ENCODE data around the gene BRCA1.
"Not testable (repeated sequence)": the region's sequence is repeated elsewhere in the genome, so short reads cannot be mapped to it uniquely, and the experiment has no call there.

Gene BRCA1

DNA sequence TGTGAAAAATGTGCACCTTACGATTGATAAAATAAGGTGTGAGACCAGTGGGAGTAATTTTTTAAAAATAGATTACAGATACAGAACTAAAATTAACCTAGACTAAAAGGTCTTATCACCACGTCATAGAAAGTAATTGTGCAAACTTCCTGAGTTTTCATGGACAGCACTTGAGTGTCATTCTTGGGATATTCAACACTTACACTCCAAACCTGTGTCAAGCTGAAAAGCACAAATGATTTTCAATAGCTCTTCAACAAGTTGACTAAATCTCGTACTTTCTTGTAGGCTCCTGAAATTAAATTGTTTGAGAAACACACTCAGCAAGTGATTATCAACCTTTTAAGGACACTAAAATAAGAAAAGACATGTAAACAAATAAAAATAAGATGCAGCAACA, 20.5 kb downstream of the BRCA1 start:
- DNase-seq (ENCODE audit: low read depth in 1 of 2, low spot score in 1 of 2): no peak
- Histone ChIP-seq H3K27ac (replicated peaks) (no peak overlapping the region), H3K27me3 (ENCODE audit: insufficient read depth, poor library complexity, severe bottlenecking) (no peaks in the 10 kb centered on the region), H3K4me3 (replicated peaks; ENCODE audit: insufficient read depth, low read length) (no peak overlapping the region)
- TF ChIP-seq, protein P1, sequence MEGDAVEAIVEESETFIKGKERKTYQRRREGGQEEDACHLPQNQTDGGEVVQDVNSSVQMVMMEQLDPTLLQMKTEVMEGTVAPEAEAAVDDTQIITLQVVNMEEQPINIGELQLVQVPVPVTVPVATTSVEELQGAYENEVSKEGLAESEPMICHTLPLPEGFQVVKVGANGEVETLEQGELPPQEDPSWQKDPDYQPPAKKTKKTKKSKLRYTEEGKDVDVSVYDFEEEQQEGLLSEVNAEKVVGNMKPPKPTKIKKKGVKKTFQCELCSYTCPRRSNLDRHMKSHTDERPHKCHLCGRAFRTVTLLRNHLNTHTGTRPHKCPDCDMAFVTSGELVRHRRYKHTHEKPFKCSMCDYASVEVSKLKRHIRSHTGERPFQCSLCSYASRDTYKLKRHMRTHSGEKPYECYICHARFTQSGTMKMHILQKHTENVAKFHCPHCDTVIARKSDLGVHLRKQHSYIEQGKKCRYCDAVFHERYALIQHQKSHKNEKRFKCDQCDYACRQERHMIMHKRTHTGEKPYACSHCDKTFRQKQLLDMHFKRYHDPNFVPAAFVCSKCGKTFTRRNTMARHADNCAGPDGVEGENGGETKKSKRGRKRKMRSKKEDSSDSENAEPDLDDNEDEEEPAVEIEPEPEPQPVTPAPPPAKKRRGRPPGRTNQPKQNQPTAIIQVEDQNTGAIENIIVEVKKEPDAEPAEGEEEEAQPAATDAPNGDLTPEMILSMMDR (IDR thresholded peaks at IDR 0.05; ENCODE audit: insufficient read depth, low read length): no peak
- TF ChIP-seq GABPA (IDR thresholded peaks at IDR 0.05; ENCODE audit: low read depth) (no peak), SPI1 (IDR thresholded peaks at IDR 0.05; ENCODE audit: borderline replicate concordance, low read depth) (no peak), POLR2AphosphoS5 (IDR thresholded peaks at IDR 0.05; ENCODE audit: low read depth) (no peak)
- TF ChIP-seq, protein P2, sequence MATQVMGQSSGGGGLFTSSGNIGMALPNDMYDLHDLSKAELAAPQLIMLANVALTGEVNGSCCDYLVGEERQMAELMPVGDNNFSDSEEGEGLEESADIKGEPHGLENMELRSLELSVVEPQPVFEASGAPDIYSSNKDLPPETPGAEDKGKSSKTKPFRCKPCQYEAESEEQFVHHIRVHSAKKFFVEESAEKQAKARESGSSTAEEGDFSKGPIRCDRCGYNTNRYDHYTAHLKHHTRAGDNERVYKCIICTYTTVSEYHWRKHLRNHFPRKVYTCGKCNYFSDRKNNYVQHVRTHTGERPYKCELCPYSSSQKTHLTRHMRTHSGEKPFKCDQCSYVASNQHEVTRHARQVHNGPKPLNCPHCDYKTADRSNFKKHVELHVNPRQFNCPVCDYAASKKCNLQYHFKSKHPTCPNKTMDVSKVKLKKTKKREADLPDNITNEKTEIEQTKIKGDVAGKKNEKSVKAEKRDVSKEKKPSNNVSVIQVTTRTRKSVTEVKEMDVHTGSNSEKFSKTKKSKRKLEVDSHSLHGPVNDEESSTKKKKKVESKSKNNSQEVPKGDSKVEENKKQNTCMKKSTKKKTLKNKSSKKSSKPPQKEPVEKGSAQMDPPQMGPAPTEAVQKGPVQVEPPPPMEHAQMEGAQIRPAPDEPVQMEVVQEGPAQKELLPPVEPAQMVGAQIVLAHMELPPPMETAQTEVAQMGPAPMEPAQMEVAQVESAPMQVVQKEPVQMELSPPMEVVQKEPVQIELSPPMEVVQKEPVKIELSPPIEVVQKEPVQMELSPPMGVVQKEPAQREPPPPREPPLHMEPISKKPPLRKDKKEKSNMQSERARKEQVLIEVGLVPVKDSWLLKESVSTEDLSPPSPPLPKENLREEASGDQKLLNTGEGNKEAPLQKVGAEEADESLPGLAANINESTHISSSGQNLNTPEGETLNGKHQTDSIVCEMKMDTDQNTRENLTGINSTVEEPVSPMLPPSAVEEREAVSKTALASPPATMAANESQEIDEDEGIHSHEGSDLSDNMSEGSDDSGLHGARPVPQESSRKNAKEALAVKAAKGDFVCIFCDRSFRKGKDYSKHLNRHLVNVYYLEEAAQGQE (IDR thresholded peaks at IDR 0.05; ENCODE audit: insufficient replicate concordance, low read depth): no peak

DNA sequence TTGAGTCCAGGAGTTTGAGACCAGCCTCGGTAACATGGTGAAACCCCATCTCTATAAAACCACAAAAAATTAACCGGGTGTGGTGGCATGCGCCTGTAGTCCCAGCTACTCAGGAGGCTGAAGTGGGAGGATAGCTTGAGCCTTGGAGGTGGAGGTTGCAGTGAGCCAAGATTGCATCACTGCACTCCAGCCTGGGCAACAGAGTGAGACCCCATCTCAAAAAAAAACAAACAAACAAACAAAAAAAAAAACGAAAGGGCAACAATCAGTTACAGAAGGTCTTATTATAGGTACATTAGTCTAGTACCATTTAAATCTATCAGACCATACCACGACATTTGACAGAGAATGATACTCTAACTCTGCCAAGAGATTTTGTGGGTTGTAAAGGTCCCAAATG, 29.8 kb downstream of the BRCA1 start:
- not testable (repeated sequence) for H3K27me3 ChIP-seq (ENCODE audit: insufficient read depth, poor library complexity, severe bottlenecking); DNase-seq (ENCODE audit: low read depth in 1 of 2, low spot score in 1 of 2); H3K4me3 ChIP-seq (replicated peaks; ENCODE audit: insufficient read depth, low read length)

DNA sequence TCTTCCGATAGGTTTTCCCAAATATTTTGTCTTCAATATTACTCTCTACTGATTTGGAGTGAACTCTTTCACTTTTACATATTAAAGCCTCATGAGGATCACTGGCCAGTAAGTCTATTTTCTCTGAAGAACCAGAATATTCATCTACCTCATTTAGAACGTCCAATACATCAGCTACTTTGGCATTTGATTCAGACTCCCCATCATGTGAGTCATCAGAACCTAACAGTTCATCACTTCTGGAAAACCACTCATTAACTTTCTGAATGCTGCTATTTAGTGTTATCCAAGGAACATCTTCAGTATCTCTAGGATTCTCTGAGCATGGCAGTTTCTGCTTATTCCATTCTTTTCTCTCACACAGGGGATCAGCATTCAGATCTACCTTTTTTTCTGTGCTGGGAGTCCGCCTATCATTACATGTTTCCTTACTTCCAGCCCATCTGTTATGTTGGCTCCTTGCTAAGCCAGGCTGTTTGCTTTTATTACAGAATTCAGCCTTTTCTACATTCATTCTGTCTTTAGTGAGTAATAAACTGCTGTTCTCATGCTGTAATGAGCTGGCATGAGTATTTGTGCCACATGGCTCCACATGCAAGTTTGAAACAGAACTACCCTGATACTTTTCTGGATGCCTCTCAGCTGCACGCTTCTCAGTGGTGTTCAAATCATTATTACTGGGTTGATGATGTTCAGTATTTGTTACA, 30.9 kb downstream of the BRCA1 start:
- DNase-seq (ENCODE audit: low read depth in 1 of 2, low spot score in 1 of 2): no peak
- Histone ChIP-seq H3K27ac (replicated peaks) (no peak overlapping the region), H3K27me3 (ENCODE audit: insufficient read depth, poor library complexity, severe bottlenecking) (no peaks in the 10 kb centered on the region), H3K4me3 (replicated peaks; ENCODE audit: insufficient read depth, low read length) (no peak overlapping the region)
- TF ChIP-seq SPI1 (IDR thresholded peaks at IDR 0.05; ENCODE audit: borderline replicate concordance, low read depth) (no peak), POLR2AphosphoS5 (IDR thresholded peaks at IDR 0.05; ENCODE audit: low read depth) (no peak), GABPA (IDR thresholded peaks at IDR 0.05; ENCODE audit: low read depth) (no peak)
- TF ChIP-seq, protein P1 (IDR thresholded peaks at IDR 0.05; ENCODE audit: insufficient read depth, low read length): no peak
- TF ChIP-seq, protein P2 (IDR thresholded peaks at IDR 0.05; ENCODE audit: insufficient replicate concordance, low read depth): no peak

More for the DNA sequence above, 29.8 kb downstream of the BRCA1 start:
- not testable (repeated sequence) for H3K27ac ChIP-seq (replicated peaks)

DNA sequence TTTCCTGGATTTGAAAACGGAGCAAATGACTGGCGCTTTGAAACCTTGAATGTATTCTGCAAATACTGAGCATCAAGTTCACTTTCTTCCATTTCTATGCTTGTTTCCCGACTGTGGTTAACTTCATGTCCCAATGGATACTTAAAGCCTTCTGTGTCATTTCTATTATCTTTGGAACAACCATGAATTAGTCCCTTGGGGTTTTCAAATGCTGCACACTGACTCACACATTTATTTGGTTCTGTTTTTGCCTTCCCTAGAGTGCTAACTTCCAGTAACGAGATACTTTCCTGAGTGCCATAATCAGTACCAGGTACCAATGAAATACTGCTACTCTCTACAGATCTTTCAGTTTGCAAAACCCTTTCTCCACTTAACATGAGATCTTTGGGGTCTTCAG, 32.3 kb downstream of the BRCA1 start:
- DNase-seq (ENCODE audit: low read depth in 1 of 2, low spot score in 1 of 2): no peak
- TF ChIP-seq GABPA (IDR thresholded peaks at IDR 0.05; ENCODE audit: low read depth) (no peak), SPI1 (IDR thresholded peaks at IDR 0.05; ENCODE audit: borderline replicate concordance, low read depth) (no peak), POLR2AphosphoS5 (IDR thresholded peaks at IDR 0.05; ENCODE audit: low read depth) (no peak)
- TF ChIP-seq, protein P2 (IDR thresholded peaks at IDR 0.05; ENCODE audit: insufficient replicate concordance, low read depth): no peak
- TF ChIP-seq, protein P1 (IDR thresholded peaks at IDR 0.05; ENCODE audit: insufficient read depth, low read length): no peak
- Histone ChIP-seq H3K27me3 (ENCODE audit: insufficient read depth, poor library complexity, severe bottlenecking) (no peaks in the 10 kb centered on the region), H3K27ac (replicated peaks) (no peak overlapping the region), H3K4me3 (replicated peaks; ENCODE audit: insufficient read depth, low read length) (no peak overlapping the region)
